HG02798 (cell line): ENCODE measurements around the gene MTG1.
"Not testable (repeated sequence)": the region's sequence is repeated elsewhere in the genome, so short reads cannot be mapped to it uniquely, and the experiment has no call there.

Source experiments
- ATAC-seq: cut with Tn5 transposase; IDR thresholded peaks from one replicate; pipeline ENCODE4 v1.9.1; 2021; ENCODE audit warnings: mild to moderate bottlenecking; ENCODE audit not compliant: unreplicated experiment, poor library complexity

MTG1 gene

DNA sequence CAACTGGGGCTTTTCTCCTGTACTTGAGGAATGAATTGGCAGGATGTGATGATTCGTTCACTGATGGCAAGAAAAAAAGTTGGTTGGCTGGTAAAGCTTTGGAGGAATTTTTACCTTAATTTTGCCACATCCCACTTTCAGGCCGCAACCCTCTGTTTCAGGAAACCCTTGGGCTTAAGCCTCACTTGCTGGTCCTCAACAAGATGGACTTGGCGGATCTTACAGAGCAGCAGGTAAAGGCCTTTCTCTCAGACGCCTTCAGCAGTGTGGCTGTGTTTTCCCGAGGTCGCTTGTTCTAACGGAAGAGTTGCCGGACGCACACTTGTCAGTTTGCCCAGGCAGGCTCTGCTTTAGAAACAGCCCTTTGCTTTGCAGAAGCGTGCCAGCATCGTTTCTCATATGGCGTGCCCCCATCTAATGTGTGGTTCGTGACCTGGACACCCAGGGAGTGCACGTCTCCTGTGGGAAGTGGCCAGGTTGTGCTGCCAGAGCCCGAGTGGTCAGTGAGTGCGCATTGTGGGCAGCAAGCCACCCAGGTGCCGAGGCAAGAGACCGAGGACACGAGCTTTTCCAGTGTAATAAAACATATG is 2.2 kb downstream of the MTG1 start:
- ATAC-seq: no peak

DNA sequence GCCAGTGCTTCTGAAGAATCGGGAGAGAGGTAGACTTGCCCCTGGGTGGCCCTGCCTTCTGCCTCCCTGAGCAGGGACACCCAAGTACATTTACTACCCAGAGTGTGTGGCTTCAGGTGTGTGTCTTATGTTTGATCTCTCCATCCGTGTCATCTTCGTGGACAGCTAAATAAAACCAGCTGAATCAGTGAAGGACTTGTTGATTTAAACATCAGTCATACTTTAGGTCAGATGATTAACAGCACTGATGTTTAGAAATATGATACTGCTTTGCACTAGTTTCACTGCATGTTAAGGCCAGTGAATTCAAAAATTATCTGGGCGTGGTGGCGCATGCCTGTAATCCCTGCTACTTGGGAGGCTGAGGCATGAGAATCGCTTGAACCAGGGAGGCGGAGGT is 4.0 kb downstream of the MTG1 start:
- no peak for ATAC-seq

DNA sequence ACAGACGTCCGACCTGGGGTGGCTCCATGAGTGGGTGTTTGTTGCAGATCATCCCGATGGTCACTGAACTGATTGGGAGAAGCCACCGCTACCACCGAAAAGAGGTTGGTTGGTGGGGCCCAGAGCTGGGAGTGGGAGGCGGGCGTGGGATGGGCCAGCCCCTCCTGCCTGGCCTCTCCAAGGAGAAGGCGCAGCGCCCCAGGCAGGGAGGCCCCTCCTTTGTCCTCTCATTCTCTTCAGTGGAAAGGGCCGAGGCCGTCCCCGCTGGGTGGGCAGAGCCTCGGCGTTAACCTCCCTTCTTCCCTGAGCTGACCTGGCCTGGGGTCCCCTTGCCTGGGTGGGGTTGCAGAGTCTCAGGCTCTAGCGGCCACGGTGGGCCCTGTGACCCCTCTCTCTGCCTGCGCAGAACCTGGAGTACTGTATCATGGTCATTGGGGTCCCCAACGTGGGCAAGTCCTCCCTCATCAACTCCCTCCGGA is 5.2 kb downstream of the MTG1 start:
- no peak for ATAC-seq

DNA sequence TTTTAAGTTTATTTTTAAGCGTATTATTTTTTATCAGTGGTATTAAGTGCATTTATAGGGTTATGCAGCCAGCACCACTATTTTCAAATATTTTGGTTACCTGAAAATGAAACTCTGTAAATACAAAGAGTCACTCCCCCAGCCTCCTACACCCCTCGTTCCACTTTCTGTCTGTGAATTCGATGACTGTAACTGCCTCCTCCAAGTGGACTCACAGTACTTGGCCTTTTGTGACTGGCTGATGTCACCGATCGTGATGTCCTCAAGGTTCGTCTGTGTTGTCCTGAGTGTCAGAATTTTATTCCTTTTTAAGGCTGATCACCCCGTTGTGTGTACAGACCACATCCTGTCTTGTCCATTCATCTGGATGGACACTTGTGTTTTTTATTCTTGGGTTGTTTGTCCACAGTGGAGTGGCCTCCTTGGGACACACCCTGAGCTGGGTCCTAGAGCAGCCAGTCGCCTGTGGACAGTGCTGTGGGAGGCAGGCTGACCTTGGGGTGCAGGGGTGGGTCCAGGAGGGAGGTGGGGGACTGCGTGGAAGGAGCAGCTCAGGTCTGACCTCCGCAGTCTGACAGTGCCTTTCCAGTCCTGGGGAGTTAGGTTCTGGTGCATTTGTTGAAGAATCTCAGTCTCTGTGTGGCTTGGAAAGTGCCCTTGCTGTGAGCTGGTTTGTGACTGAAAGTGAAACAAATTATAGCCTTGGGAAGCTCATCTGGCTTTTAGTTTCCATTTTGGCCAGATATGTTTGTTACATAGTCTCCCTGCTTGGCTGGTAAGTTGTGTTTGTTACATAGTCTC is 6.9 kb downstream of the MTG1 start:
- ATAC-seq: peak; percentile 83

DNA sequence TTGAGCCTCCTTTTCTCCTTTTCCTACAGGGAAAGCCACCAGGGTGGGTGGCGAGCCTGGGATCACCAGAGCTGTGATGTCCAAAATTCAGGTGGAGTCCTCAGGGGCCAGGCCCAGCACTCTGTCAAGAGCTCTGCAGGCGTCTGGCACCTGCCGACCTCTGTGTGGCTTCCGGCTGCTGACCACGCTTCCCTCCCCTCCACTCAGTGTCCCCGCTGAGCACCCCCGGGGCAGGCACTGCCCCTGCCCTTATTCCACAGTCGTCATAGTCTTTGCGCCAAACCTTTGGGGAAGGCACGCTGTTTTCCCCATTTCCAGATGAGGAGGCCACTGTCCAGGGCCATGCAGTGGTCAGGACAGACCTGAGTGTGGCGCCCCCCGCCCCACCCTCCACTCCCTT is 7.5 kb downstream of the MTG1 start:
- peak; percentile 10 for ATAC-seq

DNA sequence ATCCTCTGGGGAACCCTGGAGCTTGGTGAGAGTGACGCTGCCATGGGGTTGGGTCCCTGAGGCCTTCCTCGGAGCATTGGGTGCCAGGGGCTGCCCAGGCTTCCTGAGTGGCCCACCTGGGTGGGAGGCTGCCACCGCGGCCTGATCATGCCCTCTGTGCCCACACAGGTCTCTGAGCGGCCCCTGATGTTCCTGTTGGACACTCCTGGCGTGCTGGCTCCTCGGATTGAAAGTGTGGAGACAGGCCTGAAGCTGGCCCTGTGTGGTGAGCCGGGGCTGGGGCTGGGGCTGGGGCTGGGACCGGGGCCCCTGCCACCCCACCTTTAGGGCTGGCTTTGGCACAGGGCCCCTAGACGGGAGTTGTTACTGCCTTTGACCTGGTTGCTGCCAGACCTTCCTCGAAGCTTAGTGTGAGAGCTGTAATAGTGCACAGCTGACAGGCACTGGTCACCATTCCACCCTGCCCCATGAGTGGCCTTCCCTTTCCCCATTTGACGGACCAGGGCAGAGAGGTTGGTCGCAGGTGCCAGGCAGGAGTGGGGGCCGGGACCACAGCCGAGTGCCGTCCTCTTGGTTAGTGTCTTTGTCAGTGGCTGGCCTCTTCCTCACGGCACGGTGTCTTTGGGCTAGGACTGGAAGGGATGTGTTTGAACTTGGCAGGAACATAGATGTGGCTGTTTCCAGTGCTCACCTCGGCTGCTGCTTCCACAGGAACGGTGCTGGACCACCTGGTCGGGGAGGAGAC is 8.2 kb downstream of the MTG1 start:
- ATAC-seq: no peak

DNA sequence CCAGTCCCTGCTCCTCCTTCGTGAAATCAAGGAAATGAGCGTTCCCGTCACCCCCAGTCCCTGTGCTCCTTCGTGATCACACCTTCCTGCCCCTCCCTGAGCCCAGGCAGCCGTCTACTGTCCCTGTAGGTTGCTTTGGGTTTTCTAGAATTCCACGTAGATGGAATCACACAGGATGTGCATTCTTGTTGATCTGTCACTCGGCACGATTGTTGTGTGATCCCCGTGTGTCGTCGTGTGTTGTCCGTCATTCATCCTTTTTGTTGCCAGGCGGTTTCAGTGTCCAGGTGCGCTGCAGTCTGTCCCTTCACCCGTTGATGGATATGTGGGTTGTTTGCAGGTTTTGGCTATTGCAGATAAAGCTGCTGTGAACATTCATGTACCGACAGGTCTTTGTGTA is 9.4 kb downstream of the MTG1 start:
- no peak for ATAC-seq

DNA sequence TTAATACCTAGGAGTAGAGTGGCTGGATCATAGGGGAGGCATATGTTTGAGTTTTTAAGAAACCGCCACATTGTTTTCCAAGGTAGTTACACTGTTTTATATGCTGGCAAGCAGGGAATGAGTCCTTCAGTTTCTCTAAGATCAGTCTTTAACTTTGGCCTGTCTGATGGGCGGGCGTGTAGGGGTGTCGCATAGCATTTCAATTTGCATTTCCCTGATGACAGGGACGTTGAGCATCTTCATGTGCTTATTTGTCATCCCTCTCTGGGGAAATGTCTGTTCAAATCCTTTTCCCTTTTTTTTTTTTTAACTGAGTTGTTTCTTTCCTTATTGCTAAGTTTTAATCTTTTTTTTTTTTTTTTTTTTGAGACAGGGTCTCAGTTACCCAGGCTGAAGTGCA is 9.8 kb downstream of the MTG1 start:
- ATAC-seq: no peak

DNA sequence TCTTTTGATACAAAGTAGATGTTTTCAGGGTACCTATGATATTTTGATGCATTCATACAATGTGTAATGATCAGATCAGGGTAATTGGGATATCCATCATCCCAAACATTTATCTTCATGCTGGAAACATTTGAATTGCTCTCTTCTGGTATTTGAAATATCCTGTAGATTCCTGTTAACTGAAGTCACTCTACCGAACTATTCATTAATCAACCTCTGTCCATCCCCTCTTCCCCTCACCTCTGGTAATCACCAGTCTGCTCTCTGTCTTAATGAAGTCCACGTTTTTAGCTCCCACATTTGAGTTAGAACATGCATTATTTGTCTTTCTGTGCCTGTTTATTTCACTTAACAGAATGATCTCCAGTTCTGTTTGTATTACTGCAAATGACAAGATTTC is 11.3 kb downstream of the MTG1 start:
- no peak for ATAC-seq

DNA sequence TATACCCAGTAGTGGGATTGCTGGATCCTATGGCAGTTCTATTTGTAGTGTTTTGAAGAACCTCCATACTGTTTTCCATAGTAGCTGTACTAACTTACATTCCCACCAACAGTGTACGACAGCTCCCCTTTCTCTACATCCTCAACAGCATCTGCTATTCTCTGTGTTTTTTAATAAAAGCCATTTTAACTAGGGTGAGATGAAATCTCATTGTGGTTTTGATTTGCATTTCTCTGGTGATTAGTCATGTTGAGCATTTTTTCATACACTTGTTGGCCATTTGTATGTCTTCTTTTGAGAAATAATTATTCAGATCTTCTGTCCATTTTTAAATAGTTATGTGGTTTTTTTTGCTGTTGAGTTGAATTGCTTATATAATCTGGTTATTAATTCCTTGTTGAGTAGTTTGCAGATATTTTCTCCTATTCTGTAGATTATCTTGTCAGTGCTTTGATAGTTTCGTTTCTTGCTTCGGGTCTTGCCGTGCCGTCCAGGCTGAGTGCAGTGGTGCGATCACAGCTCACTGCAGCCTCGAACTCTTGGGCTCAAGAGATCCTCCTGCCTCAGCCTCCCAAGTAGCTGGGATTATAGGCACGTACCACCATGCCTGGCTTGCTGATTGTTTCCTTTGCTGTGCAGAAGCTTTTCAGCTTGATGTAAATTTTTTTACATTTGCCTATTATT is 12.0 kb downstream of the MTG1 start:
- peak; percentile 44 for ATAC-seq

DNA sequence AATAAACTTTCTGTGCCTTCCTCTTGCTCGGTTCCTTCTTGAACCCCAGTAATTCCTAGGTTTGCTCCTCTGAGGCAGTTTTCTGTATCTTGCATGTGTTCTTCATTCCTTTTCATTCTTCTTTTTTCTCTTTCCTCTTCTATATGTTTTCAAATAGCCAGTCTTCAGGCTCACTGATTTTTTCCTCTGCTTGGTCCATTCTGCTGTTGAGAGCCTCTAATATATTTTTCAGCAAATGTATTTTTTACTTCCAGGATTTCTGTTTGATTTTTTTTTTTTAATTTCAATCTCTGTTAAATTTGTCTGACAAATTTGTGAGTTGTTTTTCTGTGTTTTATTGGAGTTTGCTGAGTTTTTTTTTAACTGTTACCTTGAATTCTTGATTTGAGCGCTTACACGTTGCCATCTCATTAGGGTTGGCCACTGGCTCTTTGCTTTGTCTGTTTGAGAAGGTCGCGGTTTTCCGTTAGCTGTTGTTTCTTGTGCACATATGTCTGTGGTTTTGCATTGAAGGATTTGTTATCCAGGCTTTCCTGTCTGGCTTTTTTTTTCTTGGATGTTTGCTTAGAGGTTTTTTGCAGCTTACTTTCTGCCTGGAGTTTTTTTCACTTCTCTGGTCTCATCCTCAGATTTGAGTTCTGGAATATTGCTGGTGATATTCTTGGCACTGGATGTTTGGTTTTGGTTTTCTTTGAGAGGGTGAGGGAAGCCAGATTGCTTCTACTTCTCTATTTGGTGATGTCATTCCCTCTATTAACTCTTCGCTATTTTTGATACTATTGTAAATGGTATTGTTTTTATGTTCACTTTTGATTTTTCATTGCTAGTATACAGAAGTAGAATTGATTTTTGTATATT is 17.8 kb downstream of the MTG1 start:
- ATAC-seq: no peak

DNA sequence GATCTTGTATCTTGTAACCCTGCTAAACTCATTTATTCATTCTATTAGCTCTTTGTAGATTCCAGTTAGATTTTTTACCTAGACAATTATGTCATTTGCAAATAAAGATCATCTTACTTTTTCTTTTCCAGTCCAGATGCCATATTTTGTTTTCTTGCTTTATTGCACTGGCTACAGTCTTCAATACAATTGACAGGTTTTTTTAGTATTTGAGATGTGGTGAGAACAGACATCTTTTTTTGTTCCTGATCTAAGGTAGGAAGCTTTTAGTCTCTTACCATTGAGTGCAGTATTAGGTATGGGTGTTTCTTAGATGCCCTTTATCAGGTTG is 18.4 kb downstream of the MTG1 start:
- ATAC-seq: no peak

DNA sequence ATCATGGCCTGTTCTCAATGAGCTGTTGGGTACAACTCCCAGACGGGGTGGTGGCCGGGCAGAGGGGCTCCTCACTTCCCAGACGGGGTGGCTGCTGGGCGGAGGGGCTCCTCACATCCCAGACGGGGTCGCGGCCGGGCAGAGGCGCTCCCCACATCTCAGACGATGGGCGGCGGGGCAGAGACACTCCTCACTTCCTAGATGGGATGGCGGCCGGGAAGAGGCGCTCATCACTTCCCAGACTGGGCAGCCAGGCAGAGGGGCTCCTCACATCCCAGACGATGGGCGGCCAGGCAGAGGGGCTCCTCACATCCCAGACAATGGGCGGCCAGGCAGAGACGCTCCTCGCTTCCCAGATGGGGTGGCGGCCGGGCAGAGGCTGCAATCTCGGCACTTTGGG is 20.4 kb downstream of the MTG1 start:
- ATAC-seq: not testable (repeated sequence)

DNA sequence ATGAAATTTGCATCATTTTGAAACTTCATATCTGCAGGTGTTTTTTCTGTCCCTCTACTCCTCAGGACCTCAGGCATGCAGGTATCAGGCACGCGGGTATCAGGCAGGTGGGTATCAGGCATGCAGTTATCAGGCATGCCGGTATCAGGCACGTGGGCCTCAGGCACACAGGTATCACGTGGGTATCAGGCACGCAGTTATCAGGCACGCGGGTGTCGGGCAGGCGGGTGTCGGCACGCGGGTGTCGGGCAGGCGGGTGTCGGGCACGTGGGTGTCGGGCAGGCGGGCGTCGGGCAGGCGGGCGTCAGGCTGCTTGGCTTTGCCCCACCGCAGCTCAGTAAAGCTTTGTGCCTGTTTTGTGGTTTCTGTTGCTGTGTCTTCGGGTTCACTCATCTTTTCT is 21.8 kb downstream of the MTG1 start:
- ATAC-seq: no peak

DNA sequence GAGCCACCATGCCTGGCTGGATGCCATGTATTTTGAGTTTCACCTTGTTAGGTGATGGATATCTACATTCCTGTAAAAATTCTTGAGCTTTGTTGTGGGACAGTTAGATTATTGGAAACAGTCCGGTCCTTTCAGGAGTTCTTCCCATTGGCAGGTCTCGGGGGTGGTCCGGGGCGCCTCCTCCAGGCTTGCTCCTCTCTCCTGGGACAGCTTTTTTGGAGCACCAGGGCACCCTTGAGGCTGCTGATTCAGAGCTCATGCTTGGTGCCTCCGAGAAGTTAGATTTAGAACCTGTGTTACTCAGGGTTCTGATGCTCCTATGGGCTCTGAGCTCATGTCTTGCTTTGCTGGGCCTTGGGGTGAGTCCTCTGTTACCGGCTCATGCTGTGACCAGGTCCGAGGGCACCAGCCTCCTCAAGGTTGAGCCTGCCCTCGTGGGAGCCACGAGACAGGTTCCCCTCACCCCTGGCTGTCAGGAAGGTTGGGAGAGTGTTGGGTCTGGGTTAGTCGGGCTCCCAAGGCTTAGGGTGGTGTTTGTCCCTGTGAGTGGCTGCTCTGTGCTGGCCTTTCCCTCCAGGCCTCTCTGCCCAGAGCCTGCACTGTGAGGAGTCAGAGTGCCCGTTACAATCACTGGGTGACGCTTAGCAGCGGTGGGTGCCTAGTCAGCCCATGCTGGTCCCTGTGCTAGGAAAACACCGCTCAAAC is 24.5 kb downstream of the MTG1 start:
- ATAC-seq: no peak

DNA sequence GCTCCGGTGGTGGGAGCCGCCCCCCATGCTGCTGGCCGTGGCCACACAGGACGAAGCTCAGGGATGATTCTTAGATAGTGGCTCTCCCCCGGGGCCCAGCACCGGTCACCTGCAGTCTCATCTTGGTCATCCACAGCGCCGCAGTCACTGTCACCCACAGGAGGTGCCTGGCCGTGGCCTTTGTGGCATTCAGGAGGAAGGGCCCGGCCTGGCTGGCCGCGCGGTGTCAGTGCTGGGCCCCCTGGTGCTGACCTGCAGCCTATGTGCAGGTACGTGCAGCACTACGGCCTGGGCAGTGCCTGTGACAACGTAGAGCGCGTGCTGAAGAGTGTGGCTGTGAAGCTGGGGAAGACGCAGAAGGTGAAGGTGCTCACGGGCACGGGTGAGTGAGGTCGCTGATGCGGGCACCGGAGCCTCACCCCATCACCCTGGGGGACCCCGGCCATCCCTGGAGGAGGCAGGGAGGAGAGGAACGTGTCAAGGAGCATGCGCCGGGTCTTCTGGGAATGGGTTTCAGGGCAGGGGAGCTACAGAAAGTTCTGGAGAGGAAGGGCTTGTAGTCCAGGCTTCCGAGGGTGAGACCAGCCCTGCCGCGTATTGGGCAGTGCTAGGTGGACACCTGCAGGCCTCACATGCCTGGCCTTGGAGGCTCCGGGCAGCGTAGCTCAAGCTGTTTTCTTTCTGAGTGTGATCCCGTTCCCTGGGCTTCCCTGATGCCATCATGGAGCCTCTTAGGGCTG is 25.4 kb downstream of the MTG1 start:
- no peak for ATAC-seq

DNA sequence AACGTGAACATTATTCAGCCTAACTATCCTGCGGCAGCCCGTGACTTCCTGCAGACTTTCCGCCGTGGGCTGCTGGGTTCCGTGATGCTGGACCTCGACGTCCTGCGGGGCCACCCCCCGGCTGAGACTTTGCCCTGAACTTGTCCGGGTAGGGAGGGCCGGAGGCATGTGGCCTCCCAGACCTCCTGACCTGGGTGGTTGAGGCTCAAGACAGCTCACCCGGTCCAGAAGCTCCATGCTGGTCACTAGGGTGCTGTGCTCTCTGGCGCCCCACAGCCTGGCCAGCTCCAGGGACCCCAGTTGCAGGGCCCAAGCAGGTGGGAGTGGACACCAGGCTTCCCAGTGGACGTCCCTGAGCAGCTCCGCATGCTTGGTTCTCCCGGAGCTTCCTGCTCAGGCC is 26.1 kb downstream of the MTG1 start:
- ATAC-seq: no peak

DNA sequence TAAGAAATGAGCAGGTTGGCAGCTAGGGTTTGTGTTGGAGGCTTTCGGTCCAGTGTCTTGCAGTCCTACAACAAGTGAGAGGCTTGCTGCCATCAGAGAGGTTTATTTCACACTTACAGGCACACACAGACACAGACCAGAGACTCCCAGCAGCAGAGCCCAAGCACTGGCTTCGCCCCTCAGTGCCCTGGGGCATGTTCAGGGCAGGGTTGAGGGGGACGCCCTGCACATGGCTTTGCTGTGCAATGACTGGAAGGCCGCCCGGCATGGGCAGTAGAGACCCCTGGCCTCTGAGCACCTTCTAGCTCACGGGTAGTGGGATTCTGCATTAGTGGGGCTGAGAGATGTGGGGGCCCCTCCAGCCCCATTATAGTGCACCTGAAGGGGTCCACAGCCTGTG is 26.6 kb downstream of the MTG1 start:
- no peak for ATAC-seq
